Measurements from ENCODE around the gene UBL4A. TPM values are rescaled to one million over a fixed set of nuclear protein-coding genes. Genes with fewer than 3 reads are reported as not detected.

UBL4A gene
- total RNA-seq, 1 donor, result 31.5 TPM

DNA sequence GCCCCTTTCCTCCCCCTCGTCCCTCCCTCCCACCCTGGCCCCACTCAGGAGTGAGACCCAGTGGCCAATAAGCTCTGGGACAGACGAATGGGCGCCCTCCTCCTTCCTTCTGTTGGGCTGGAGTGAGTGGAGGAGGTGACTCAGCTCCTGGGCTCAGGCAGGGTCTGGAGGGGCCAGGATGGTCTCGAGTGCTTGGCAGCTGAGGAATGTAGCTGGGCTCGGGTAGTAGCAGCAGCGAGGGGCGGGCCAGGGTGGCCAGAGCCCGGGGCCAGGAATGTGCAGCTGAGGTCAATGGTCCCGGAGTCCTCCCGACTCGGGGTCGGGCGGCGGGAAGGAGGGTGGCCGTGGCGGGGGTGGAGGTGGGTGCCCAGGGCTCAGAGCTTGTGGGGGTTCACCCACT is 45.2 kb upstream of the UBL4A start:
- no peaks in the 10 kb centered on the region for H3K27me3 ChIP-seq (ENCODE audit: insufficient read depth, low read length)
- peak; percentile 88 for DNase-seq (ENCODE audit: insufficient read length, low spot score, missing footprints)
- H3K79me2 ChIP-seq (ENCODE audit: insufficient read depth, low read length), result peaks cover 6% of the 10 kb centered on the region
- no peaks in the 10 kb centered on the region for H3K9me3 ChIP-seq (ENCODE audit: low read depth, low read length)
- H3K36me3 ChIP-seq (ENCODE audit: insufficient read depth, low read length), result peaks cover 12% of the 10 kb centered on the region
- TF ChIP-seq, protein P1, sequence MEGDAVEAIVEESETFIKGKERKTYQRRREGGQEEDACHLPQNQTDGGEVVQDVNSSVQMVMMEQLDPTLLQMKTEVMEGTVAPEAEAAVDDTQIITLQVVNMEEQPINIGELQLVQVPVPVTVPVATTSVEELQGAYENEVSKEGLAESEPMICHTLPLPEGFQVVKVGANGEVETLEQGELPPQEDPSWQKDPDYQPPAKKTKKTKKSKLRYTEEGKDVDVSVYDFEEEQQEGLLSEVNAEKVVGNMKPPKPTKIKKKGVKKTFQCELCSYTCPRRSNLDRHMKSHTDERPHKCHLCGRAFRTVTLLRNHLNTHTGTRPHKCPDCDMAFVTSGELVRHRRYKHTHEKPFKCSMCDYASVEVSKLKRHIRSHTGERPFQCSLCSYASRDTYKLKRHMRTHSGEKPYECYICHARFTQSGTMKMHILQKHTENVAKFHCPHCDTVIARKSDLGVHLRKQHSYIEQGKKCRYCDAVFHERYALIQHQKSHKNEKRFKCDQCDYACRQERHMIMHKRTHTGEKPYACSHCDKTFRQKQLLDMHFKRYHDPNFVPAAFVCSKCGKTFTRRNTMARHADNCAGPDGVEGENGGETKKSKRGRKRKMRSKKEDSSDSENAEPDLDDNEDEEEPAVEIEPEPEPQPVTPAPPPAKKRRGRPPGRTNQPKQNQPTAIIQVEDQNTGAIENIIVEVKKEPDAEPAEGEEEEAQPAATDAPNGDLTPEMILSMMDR (IDR thresholded peaks at IDR 0.05; ENCODE audit: extremely low read depth, low read depth, low read length), result no peak
- no peaks in the 10 kb centered on the region for H4K20me1 ChIP-seq (ENCODE audit: insufficient read depth, low read length)
- no peak overlapping the region for H2AFZ ChIP-seq (ENCODE audit: low read length)
- H3K4me3 ChIP-seq (ENCODE audit: insufficient read depth, low read length), result no peak overlapping the region
- no peak overlapping the region for H3K27ac ChIP-seq (ENCODE audit: low read depth, low read length)
- no peak overlapping the region for H3K4me2 ChIP-seq (ENCODE audit: insufficient read depth, low read length)
- H3K4me1 ChIP-seq (ENCODE audit: insufficient read depth, low read length), result peaks cover 6% of the 10 kb centered on the region

GRCh38 chrX:154530286-154530685 is 43.9 kb upstream of the UBL4A start:
- Histone ChIP-seq H3K27ac (ENCODE audit: low read depth, low read length) (no peak overlapping the region), H3K36me3 (ENCODE audit: insufficient read depth, low read length) (peaks cover 12% of the 10 kb centered on the region), H3K4me2 (ENCODE audit: insufficient read depth, low read length) (no peak overlapping the region), H3K27me3 (ENCODE audit: insufficient read depth, low read length) (no peaks in the 10 kb centered on the region), H4K20me1 (ENCODE audit: insufficient read depth, low read length) (no peaks in the 10 kb centered on the region), H2AFZ (ENCODE audit: low read length) (no peak overlapping the region), H3K9me3 (ENCODE audit: low read depth, low read length) (no peaks in the 10 kb centered on the region), H3K4me1 (ENCODE audit: insufficient read depth, low read length) (peaks cover 6% of the 10 kb centered on the region), H3K79me2 (ENCODE audit: insufficient read depth, low read length) (no peaks in the 10 kb centered on the region), H3K4me3 (ENCODE audit: insufficient read depth, low read length) (no peak overlapping the region)
- peak; percentile 14 for DNase-seq (ENCODE audit: insufficient read length, low spot score, missing footprints)
- TF ChIP-seq, protein P1 (IDR thresholded peaks at IDR 0.05; ENCODE audit: extremely low read depth, low read depth, low read length), result no peak

DNA sequence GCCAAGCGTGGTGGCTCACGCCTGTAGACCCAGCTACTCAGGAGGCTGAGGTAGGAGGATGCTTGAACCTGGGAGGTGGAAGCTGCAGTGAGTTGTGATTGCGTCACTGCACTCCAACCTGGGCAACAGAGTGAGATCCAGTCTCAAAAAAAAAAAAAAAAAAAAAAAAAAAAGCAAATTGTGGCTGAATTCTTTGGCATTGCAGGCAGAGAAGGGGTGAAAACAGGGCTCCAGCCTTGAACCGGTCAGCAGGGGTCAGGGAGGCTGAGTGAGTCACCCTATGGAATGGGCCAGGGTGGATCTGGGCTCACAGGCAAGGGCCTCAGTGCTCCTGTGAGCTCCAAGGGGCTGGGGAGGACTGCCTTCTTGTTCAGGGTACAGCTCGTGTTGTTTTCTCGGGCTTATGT is 42.8 kb upstream of the UBL4A start:
- peaks cover 6% of the 10 kb centered on the region for H3K4me1 ChIP-seq (ENCODE audit: insufficient read depth, low read length)
- H2AFZ ChIP-seq (ENCODE audit: low read length), result no peak overlapping the region
- no peak overlapping the region for H3K4me2 ChIP-seq (ENCODE audit: insufficient read depth, low read length)
- no peaks in the 10 kb centered on the region for H4K20me1 ChIP-seq (ENCODE audit: insufficient read depth, low read length)
- H3K79me2 ChIP-seq (ENCODE audit: insufficient read depth, low read length), result no peaks in the 10 kb centered on the region
- H3K27ac ChIP-seq (ENCODE audit: low read depth, low read length), result no peak overlapping the region
- H3K4me3 ChIP-seq (ENCODE audit: insufficient read depth, low read length), result no peak overlapping the region
- H3K9me3 ChIP-seq (ENCODE audit: low read depth, low read length), result no peaks in the 10 kb centered on the region
- peak; percentile 81 for DNase-seq (ENCODE audit: insufficient read length, low spot score, missing footprints)
- no peaks in the 10 kb centered on the region for H3K27me3 ChIP-seq (ENCODE audit: insufficient read depth, low read length)
- H3K36me3 ChIP-seq (ENCODE audit: insufficient read depth, low read length), result peaks cover 12% of the 10 kb centered on the region
- TF ChIP-seq, protein P1 (IDR thresholded peaks at IDR 0.05; ENCODE audit: extremely low read depth, low read depth, low read length), result no peak

GRCh38 chrX:154526901-154527675 is 40.7 kb upstream of the UBL4A start:
- H3K4me1 ChIP-seq (ENCODE audit: insufficient read depth, low read length), result peaks cover 6% of the 10 kb centered on the region
- no peaks in the 10 kb centered on the region for H3K79me2 ChIP-seq (ENCODE audit: insufficient read depth, low read length)
- TF ChIP-seq, protein P1 (IDR thresholded peaks at IDR 0.05; ENCODE audit: extremely low read depth, low read depth, low read length), result peak; percentile 61
- no peaks in the 10 kb centered on the region for H3K9me3 ChIP-seq (ENCODE audit: low read depth, low read length)
- H3K36me3 ChIP-seq (ENCODE audit: insufficient read depth, low read length), result no peaks in the 10 kb centered on the region
- no peaks in the 10 kb centered on the region for H3K27me3 ChIP-seq (ENCODE audit: insufficient read depth, low read length)
- peak; percentile 88 for DNase-seq (ENCODE audit: insufficient read length, low spot score, missing footprints)
- no peaks in the 10 kb centered on the region for H4K20me1 ChIP-seq (ENCODE audit: insufficient read depth, low read length)
- H3K4me3 ChIP-seq (ENCODE audit: insufficient read depth, low read length), result peak overlapping the region; percentile 62
- H3K27ac ChIP-seq (ENCODE audit: low read depth, low read length), result peak overlapping the region; percentile 56
- peak overlapping the region; percentile 71 for H2AFZ ChIP-seq (ENCODE audit: low read length)
- H3K4me2 ChIP-seq (ENCODE audit: insufficient read depth, low read length), result peak overlapping the region; percentile 78
